Aorta (tissue), 5 donors: Measurements from ENCODE around the gene C6orf58. TPM values are rescaled to one million over a fixed set of nuclear protein-coding genes. Genes with fewer than 3 reads are reported as not detected.

ENCODE experiments used
- ATAC-seq: fragments of 200-7000 bp; cut with Tn5 transposase; one replicate; pipeline ENCODE4 v1.9.1; 2022; ENCODE audit warnings: moderate library complexity; ENCODE audit not compliant: low FRiP score
- DNase-seq, 2 donors: peaks; one replicate each; pipeline ENCODE4 v3.0.0-alpha.2; 2020
- H3K27ac ChIP-seq, 2 donors: one replicate each; pipeline ENCODE4 v1.5.1; 2013; ENCODE audit warnings: low read length in 2 of 2, mild to moderate bottlenecking in 2 of 2, moderate library complexity in 2 of 2, control low read depth in 1 of 2, inconsistent platforms in 1 of 2, low read depth in 1 of 2
- H3K27me3 ChIP-seq, 2 donors: one replicate each; pipeline ENCODE4 v1.6.1; 2013; ENCODE audit warnings: control low read depth in 1 of 2, low read length in 1 of 2, mild to moderate bottlenecking in 1 of 2, moderate library complexity in 1 of 2; ENCODE audit not compliant: insufficient read depth in 2 of 2, control insufficient read depth in 1 of 2
- H3K36me3 ChIP-seq, 2 donors: one replicate each; pipeline ENCODE4 v1.6.1; 2013; ENCODE audit warnings: control low read depth in 1 of 2, low read length in 1 of 2, mild to moderate bottlenecking in 1 of 2; ENCODE audit not compliant: insufficient read depth in 2 of 2, control insufficient read depth in 1 of 2
- H3K4me1 ChIP-seq, 2 donors: one replicate each; pipeline ENCODE4 v1.6.1; 2013; ENCODE audit warnings: low read length in 2 of 2, control low read depth in 1 of 2, mild to moderate bottlenecking in 1 of 2, moderate library complexity in 1 of 2; ENCODE audit not compliant: insufficient read depth in 2 of 2, control insufficient read depth in 1 of 2
- H3K4me3 ChIP-seq, 2 donors: one replicate each; pipeline ENCODE4 v1.5.1; 2013; ENCODE audit warnings: low read length in 2 of 2, control low read depth in 1 of 2, mild to moderate bottlenecking in 1 of 2
- H3K9me3 ChIP-seq: one replicate; pipeline ENCODE4 v1.6.1; 2013; ENCODE audit warnings: mild to moderate bottlenecking, low read length; ENCODE audit not compliant: control insufficient read depth
- WGBS, 2 donors: extraction: QIAGEN DNeasy Blood & Tissue Kit; methylation state at CpG; one replicate each; pipeline ENCODE4 v1.1.7; 2013; 5-methylcytosine and 5-hydroxymethylcytosine counted together
- intact Hi-C, 2 donors: fragments of 100-400 bp; cut with DNase I; formaldehyde crosslinking; loops; one replicate each; pipeline versions ENCODE4 v1.14.2 to v1.15.0; 2022
- long read RNA-seq, 2 donors: library from polyadenylated mRNA; unstranded; transcript quantifications; one replicate each; pipeline ENCODE4 v2.0.0, GENCODE V29; 2020 to 2021
- polyA plus RNA-seq, 2 donors: library from polyadenylated mRNA; stranded (reverse); fragments of 200-250 nt; gene quantifications; one replicate each; pipeline ENCODE4 v1.2.3, GENCODE V29; 2013
- total RNA-seq, 2 donors: library from RNA; stranded (reverse); fragmentation: NEBNext Ultra II Directional; extraction: Animal tissue kit (Norgen Biotek cat#: 25700); gene quantifications; one replicate each; pipeline ENCODE4 v1.2.1, GENCODE V29; 2021
- donor health status: healthy with polysubstance abuse.
- donor health status: Bipolar disorder and iron deficiency.
- donor health status: DM: no; HTN: no; CAD: no.
- donor health status: DM: no; HTN: no; CAD: no.
- donor health status: DM: yes; HTN: yes; CAD: no.

The C6orf58 gene
- not detected for total RNA-seq
- polyA plus RNA-seq: not detected
- long read RNA-seq, donor 1: 0 reads
- long read RNA-seq, donor 2: 0 reads

DNA sequence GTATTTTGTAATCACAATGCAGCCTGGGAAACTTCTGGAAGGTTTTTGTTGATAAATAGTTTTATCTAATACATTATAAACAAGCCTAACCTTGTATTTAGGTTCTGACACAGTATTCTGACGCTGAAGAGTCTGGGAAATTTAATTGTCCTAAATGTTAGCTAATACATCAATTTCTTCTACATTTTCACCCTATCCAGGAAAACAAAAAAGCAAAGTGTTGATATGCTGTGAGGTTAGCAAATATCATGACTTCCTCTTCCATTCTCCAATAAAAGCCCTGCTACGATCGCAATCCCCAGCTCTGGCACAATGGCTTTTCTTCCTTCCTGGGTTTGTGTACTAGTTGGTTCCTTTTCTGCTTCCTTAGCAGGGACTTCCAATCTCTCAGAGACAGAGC is at the start of gene C6orf58:
Gene C6orf58 (plus strand): TSS at position 301 of the 400 bp plus-strand sequence. CDS start 12 bp downstream, at position 313.
- Histone ChIP-seq H3K4me1 (no peaks in the 10 kb centered on the region), H3K27me3 (no peaks in the 10 kb centered on the region), H3K36me3 (no peaks in the 10 kb centered on the region), H3K9me3 (no peaks in the 10 kb centered on the region), H3K4me3 (no peak within 1 kb of the TSS), H3K27ac (no peak within 1 kb of the TSS)
- intact Hi-C loops: no loop called here
- DNase-seq (no peak), ATAC-seq (no peak)
- 59 to 60% methylated on average over 3 of the region's 3 CpGs for WGBS, 2 donors

DNA sequence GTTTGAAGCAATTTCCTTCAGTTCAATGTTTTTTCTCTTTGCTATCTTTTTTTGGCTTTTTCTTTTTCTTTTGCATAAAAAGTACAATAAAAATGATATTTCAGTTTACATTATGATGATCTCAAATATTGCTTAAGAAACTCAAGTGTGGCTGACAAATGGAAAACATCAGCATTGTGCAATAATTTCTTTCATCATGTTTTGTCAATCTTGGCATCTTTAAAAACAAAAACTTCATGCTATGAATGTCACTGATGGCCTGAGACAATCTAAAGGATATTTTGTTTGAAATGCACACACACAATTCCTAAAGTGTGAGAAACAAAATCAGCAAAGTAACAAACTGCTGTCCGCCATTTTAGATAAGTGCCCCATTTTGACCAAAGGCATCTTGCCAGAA is 44.0 kb upstream of the C6orf58 start:
- Histone ChIP-seq H3K4me3 (no peak overlapping the region), H3K36me3 (no peaks in the 10 kb centered on the region), H3K27ac (no peak overlapping the region), H3K9me3 (no peaks in the 10 kb centered on the region), H3K27me3 (no peaks in the 10 kb centered on the region), H3K4me1 (no peaks in the 10 kb centered on the region)
- intact Hi-C loops: no loop called here
- ATAC-seq (no peak), DNase-seq (no peak)
- WGBS, 2 donors: 90% methylated on average over 1 of the region's 1 CpG

DNA sequence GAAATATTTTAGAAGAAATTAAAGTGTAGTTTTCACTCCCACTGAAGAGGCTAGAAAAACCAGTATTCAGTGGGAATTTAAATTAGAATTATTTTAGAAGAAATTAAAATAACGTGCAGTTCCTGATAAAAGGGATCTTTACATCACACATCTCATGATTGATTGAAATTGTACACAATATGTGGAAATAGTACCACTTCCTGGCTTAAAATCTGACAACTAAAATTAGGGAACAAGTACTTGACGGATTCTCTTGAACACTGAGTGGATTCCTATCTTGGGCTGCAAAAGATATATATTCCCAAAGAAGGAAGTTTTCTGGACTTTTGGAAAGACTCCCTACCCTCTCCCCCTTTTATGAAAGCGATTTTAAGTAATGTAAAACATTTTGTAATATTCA is 43.2 kb upstream of the C6orf58 start:
- no peaks in the 10 kb centered on the region for H3K9me3 ChIP-seq
- H3K4me1 ChIP-seq: no peaks in the 10 kb centered on the region
- intact Hi-C loops: no loop called here
- 59 to 64% methylated on average over 3 of the region's 3 CpGs for WGBS, 2 donors
- H3K4me3 ChIP-seq: no peak overlapping the region
- ATAC-seq (no peak), DNase-seq (no peak)
- H3K27me3 ChIP-seq: no peaks in the 10 kb centered on the region
- no peaks in the 10 kb centered on the region for H3K36me3 ChIP-seq
- no peak overlapping the region for H3K27ac ChIP-seq

DNA sequence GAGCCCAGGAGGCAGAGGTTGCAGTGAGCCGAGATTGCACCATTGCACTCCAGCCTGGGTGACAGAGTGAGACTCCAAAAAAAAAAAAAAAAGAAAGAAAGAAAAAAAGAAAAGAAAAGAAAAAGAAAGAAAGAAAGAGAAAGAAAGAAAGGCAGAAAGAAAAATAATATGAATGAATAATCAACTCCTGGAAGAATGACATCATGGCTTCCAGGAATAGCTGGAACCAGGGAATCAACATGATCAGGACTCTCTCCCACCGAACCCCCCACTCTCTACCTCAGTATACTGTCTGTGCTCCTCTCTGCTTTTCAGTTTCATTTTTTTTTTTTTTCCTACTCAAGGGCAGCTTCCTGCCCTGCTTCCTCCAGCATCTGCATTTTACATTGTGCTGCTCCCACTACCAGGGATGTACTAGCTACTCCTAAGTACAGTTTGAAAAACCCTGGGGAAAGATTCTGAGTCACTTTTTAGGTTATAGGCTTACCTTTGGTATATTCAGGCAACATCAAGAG is 38.2 kb upstream of the C6orf58 start:
- intact Hi-C loops: loop anchor here (2.0 to 5.0 kb wide), 2 partner anchors 74 to 237 kb away; no protein-coding TSS in a partner anchor

DNA sequence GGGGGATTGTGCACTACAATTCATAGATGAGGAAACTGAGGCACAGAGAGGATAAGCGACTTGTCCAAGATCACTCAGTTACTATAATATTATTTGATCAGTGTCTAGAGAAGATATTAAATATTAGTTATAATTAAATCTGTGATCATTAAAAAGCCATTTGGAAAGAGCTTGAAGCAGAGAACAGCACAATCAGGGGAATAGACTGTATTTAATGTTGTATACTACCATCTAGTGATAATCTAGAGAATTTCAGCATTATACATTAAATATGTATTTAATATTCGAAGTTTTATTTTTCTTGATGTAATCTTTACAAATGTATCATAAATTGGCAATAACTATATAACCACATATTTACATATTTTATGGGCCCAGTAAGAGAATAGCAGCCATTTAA is 37.7 kb upstream of the C6orf58 start:
- H3K4me3 ChIP-seq: no peak overlapping the region
- H3K4me1 ChIP-seq: no peaks in the 10 kb centered on the region
- DNase-seq (no peak), ATAC-seq (no peak)
- H3K27me3 ChIP-seq: no peaks in the 10 kb centered on the region
- no peak overlapping the region for H3K27ac ChIP-seq
- H3K36me3 ChIP-seq: no peaks in the 10 kb centered on the region
- intact Hi-C loops: loop anchor here (2.0 to 5.0 kb wide), 2 partner anchors 74 to 237 kb away; no protein-coding TSS in a partner anchor
- WGBS, 2 donors: 29 to 31% methylated on average over 2 of the region's 2 CpGs
- no peaks in the 10 kb centered on the region for H3K9me3 ChIP-seq

More for the DNA sequence above, 38.2 kb upstream of the C6orf58 start:
- H3K36me3 ChIP-seq: no peaks in the 10 kb centered on the region
- DNase-seq (no peak), ATAC-seq (no peak)
- H3K27me3 ChIP-seq: no peaks in the 10 kb centered on the region
- no peak overlapping the region for H3K4me3 ChIP-seq
- no peaks in the 10 kb centered on the region for H3K4me1 ChIP-seq
- 37 to 59% methylated on average over 2 of the region's 2 CpGs for WGBS, 2 donors
- H3K9me3 ChIP-seq: no peaks in the 10 kb centered on the region
- H3K27ac ChIP-seq: no peak overlapping the region

DNA sequence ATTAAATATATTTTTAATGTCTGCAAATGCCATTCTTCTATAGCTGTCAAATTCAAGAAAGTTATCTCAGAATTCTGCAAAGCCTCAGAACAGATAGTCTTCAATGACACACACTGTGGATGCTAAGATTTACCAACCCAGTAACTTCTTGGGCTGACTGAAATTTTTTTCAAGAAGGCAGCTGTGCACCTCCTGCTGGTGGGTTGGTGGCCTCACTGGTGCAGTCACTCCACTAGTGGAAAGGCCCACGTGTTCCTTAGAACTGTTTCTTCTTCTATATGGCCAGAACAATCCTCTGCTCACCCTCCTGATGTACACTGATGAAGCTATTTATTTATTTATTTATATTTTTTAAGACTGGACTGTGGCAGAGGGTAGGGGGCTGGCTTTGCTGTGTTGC is 29.8 kb upstream of the C6orf58 start:
- no peak for ATAC-seq
- intact Hi-C loops: no loop called here

DNA sequence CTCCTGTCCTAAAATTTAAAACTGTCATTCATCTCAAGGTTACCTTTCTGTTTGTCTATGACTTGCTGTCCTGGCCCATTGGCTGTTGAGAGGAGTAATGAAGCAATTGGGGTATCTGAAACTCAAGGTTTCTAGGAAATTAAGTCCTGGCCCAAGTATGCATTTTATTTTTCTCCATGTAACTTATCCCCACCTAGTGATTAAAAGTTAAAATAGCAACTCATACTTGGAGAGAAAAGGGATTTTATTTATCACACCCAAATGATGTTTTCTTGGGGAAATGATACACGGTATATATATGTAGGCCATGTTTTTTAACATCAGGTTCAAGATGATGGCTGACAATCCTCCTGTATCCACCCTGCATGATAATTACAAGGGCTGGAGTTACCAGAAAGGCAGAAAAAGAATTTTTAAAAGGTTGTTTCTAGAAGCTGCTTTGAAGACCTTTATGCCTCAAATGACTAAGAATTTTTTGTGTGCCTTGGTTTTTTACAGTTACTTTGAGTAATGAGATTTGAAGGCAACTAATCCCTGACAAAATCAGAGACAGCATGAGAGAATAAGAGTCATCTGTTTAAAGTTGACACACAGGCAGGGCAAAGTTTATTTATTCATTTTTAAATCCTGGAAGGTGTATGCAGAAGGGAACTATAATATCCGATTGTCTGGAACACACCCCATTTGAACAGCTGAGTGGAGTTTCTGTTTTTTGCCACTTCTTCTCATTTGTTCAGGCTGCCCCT is 28.9 kb upstream of the C6orf58 start:
- no peak overlapping the region for H3K4me3 ChIP-seq
- no peaks in the 10 kb centered on the region for H3K36me3 ChIP-seq
- DNase-seq (no peak), ATAC-seq (no peak)
- intact Hi-C loops: no loop called here
- H3K9me3 ChIP-seq: no peaks in the 10 kb centered on the region
- WGBS, 2 donors: 26 to 40% methylated on average over 2 of the region's 2 CpGs
- H3K27me3 ChIP-seq: no peaks in the 10 kb centered on the region
- H3K4me1 ChIP-seq: peaks cover 0 to 2% of the 10 kb centered on the region in 2 donors
- no peak overlapping the region for H3K27ac ChIP-seq

More for the DNA sequence above, 29.8 kb upstream of the C6orf58 start:
- 23 to 24% methylated on average over 1 of the region's 1 CpG for WGBS, 2 donors
- no peak for DNase-seq
- Histone ChIP-seq H3K27me3 (no peaks in the 10 kb centered on the region), H3K27ac (no peak overlapping the region), H3K36me3 (no peaks in the 10 kb centered on the region), H3K4me1 (peaks cover 0 to 2% of the 10 kb centered on the region in 2 donors), H3K9me3 (no peaks in the 10 kb centered on the region), H3K4me3 (no peak overlapping the region)

DNA sequence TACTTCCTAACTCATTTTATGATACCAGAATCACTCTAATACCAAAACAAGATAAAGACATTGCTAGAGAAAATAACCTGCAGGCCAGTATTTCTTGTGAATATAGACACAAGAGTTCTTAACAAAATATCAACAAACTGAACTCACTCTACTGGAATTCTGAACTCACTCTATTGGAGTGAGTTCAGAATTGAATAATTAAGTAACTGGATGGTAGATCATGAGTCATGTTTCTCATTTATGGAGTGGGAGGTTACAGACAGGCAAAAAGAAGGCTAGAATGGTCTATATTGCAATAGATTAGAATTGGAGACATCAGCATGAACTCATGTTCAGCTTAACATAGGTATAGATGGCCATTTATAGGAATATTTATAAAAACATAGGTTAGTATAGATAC is 26.6 kb upstream of the C6orf58 start:
- no peaks in the 10 kb centered on the region for H3K9me3 ChIP-seq
- DNase-seq (no peak), ATAC-seq (no peak)
- intact Hi-C loops: loop anchor here in 1 of 2 donors (10.0 kb wide), 2 partner anchors 94 to 1184 kb away; no protein-coding TSS in a partner anchor
- H3K4me1 ChIP-seq: peaks cover 0 to 2% of the 10 kb centered on the region in 2 donors
- H3K36me3 ChIP-seq: no peaks in the 10 kb centered on the region
- no peak overlapping the region for H3K27ac ChIP-seq
- H3K4me3 ChIP-seq: no peak overlapping the region
- no peaks in the 10 kb centered on the region for H3K27me3 ChIP-seq
